Fibroblast of skin of back (primary cell): ENCODE data around the gene LSM5.
A peak's percentile ranks its signal among the peaks of the same experiment; 100 is the strongest.
"Not testable (repeated sequence)": the region's sequence is repeated elsewhere in the genome, so short reads cannot be mapped to it uniquely, and the experiment has no call there.

ENCODE experiments used
- DNase-seq: peaks from one replicate; pipeline ENCODE4 v3.0.0-alpha.2; 2013

The LSM5 gene

GRCh38 chr7:32502728-32503127 is 12.5 kb upstream of the LSM5 start:
- no peak for DNase-seq

- DNase-seq, result peak; percentile 85
Measured at GRCh38 chr7:32501522-32501921, 11.3 kb upstream of the LSM5 start.

- peak; percentile 83 for DNase-seq
Measured at GRCh38 chr7:32500922-32501341, 10.8 kb upstream of the LSM5 start.

- not testable (repeated sequence) for DNase-seq
Measured at GRCh38 chr7:32500216-32500615, 10.0 kb upstream of the LSM5 start.

GRCh38 chr7:32499755-32500154 is 9.6 kb upstream of the LSM5 start:
- DNase-seq, result not testable (repeated sequence)

GRCh38 chr7:32496052-32496813 is 6.1 kb upstream of the LSM5 start:
- no peak for DNase-seq

GRCh38 chr7:32495298-32496051 is 5.3 kb upstream of the LSM5 start, which contains the start of gene AVL9:
Gene AVL9 (plus strand): TSS chr7:32495489. CDS start chr7:32495710, 221 bp downstream.
- DNase-seq, result peak; percentile 97

- no peak for DNase-seq
Measured at GRCh38 chr7:32494946-32495297, 4.7 kb upstream of the LSM5 start.

- DNase-seq, result no peak
Measured at GRCh38 chr7:32489788-32490126, 423 bp downstream of the LSM5 start.

GRCh38 chr7:32481921-32482320 is 8.3 kb downstream of the LSM5 start:
- no peak for DNase-seq

- no peak for DNase-seq
Measured at GRCh38 chr7:32481176-32481575, 9.0 kb downstream of the LSM5 start.

- peak; percentile 55 for DNase-seq
Measured at GRCh38 chr7:32479574-32480200, 10.5 kb downstream of the LSM5 start.

GRCh38 chr7:32477649-32477980 is 12.6 kb downstream of the LSM5 start:
- peak; percentile 30 for DNase-seq

- DNase-seq, result peak; percentile 45
Measured at GRCh38 chr7:32476816-32477648, 13.1 kb downstream of the LSM5 start.

- DNase-seq, result no peak
Measured at GRCh38 chr7:32474008-32474407, 16.2 kb downstream of the LSM5 start.

- DNase-seq, result no peak
Measured at GRCh38 chr7:32472015-32472414, 18.2 kb downstream of the LSM5 start.

- DNase-seq, result no peak
Measured at GRCh38 chr7:32470871-32471270, 19.3 kb downstream of the LSM5 start.

GRCh38 chr7:32470004-32470403 is 20.2 kb downstream of the LSM5 start:
- DNase-seq, result not testable (repeated sequence)

- not testable (repeated sequence) for DNase-seq
Measured at GRCh38 chr7:32464641-32465416, 25.4 kb downstream of the LSM5 start.

GRCh38 chr7:32462977-32463376 is 27.2 kb downstream of the LSM5 start:
- no peak for DNase-seq

- no peak for DNase-seq
Measured at GRCh38 chr7:32462451-32462850, 27.7 kb downstream of the LSM5 start.

- DNase-seq, result no peak
Measured at GRCh38 chr7:32461484-32461883, 28.7 kb downstream of the LSM5 start.
